ENCODE results near the gene RBM33.

DNA sequence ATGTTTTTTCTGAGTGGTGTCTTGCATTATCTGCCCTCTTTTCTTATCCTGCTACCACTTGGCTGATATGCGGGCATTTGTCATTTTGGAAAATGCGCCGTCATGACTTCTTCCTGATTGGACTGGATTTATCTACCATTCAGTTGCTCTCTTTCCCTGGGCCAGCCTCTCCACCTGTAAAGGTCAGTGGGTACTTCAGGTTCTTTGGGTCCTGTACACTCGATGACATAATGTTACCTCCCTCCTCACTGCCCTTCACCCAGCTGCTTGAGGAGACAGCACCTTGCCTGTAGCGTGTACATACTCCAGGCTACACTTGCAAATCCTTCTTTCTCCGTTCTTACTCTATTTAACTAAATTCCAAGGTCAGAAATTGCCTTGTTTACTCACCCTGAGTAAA, 83.7 kb downstream of the RBM33 start:
- TF ChIP-seq ZNF33B (CRISPR knock-in tag; IDR thresholded peaks at IDR 0.05) = no peak
- TF ChIP-seq, protein P1, sequence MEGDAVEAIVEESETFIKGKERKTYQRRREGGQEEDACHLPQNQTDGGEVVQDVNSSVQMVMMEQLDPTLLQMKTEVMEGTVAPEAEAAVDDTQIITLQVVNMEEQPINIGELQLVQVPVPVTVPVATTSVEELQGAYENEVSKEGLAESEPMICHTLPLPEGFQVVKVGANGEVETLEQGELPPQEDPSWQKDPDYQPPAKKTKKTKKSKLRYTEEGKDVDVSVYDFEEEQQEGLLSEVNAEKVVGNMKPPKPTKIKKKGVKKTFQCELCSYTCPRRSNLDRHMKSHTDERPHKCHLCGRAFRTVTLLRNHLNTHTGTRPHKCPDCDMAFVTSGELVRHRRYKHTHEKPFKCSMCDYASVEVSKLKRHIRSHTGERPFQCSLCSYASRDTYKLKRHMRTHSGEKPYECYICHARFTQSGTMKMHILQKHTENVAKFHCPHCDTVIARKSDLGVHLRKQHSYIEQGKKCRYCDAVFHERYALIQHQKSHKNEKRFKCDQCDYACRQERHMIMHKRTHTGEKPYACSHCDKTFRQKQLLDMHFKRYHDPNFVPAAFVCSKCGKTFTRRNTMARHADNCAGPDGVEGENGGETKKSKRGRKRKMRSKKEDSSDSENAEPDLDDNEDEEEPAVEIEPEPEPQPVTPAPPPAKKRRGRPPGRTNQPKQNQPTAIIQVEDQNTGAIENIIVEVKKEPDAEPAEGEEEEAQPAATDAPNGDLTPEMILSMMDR (CRISPR knock-in tag; IDR thresholded peaks at IDR 0.05) = no peak
- TF ChIP-seq, protein P2, sequence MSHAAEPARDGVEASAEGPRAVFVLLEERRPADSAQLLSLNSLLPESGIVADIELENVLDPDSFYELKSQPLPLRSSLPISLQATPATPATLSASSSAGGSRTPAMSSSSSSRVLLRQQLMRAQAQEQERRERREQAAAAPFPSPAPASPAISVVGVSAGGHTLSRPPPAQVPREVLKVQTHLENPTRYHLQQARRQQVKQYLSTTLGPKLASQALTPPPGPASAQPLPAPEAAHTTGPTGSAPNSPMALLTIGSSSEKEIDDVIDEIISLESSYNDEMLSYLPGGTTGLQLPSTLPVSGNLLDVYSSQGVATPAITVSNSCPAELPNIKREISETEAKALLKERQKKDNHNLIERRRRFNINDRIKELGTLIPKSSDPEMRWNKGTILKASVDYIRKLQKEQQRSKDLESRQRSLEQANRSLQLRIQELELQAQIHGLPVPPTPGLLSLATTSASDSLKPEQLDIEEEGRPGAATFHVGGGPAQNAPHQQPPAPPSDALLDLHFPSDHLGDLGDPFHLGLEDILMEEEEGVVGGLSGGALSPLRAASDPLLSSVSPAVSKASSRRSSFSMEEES (CRISPR knock-in tag; IDR thresholded peaks at IDR 0.05) = no peak
- no peak for TF ChIP-seq RFX5 (IDR thresholded peaks at IDR 0.05; ENCODE audit: low read depth, low read length)
- TF ChIP-seq BRD4 (CRISPR knock-in tag; IDR thresholded peaks at IDR 0.05) = no peak
